Superior temporal gyrus (tissue), 1 donor: ENCODE data around the gene RNF123.

Source experiments
- DNase-seq: peaks from one replicate; pipeline ENCODE4 v3.0.0-alpha.2; 2016; ENCODE audit errors: extremely low spot score

RNF123 gene

DNA sequence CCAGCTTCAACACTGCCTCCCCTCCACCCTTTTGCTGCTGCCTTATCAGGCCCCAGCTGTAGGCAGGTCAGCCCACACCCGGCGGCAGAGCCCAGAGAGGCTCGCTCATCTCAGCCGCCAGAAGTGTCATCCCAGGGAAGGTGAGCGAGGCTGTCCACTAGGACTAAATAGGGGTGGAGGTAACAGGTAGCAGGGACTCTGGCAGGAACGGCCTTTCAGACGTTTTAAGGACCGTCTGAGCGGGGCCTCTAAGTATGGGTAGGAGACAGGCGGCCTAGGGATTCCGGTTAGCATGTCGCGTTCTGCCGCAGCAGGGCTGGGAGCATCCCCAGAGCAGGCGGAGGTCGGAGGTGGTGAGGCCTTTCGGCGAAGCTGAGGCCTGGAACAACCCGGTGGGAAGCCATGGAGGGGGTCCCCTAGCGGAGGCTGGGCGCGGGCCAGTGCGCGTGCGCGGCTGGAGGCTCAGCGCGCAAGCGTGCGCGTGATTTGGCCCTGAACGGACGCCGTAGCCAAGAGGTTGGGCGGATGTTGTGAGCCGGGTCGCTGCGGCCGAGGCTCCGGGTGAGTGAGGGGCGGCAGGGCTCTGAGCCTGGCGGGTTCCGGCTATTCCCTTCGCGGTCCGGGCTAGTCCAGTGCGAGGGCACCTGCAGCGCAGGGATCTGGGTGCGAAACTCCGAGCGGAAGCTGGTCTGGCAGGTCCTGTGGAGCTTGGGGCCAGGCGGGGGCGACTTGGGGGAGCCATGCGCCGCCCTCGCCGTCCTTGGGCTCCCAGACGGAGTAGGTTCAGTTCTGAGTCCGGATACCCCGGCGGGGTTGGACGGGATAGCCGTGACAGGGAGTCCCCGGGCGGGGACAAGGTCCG, at the start of gene RNF123, which contains the start of gene MST1:
TSS of gene RNF123 (plus strand) at position 512 of the 862 bp plus-strand sequence. CDS start 1,609 bp downstream, outside the sequence.
TSS of gene MST1 (minus strand) at position 429 of the 862 bp plus-strand sequence. CDS start 783 bp downstream, outside the sequence.
- DNase-seq: peak; percentile 92

DNA sequence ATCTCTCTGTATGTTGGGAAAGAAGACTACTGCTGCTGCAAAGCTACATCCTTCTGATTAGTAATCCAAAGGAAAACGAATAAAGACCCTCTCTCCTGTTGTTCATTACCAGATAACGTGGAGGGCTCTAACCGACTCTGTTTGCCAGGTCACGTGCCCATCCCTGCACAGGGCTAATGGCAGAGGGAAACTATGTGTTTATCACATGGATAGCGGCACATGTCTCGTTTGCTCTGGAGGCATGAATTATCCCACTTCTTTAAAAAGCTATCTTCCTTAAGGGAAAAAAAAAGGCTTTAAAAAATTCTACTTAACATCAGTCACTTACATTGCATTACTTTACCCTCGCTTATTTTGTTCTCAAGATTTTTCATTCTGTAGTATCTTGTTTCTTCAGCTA, 48.1 kb upstream of the RNF123 start:
- no peak for DNase-seq

DNA sequence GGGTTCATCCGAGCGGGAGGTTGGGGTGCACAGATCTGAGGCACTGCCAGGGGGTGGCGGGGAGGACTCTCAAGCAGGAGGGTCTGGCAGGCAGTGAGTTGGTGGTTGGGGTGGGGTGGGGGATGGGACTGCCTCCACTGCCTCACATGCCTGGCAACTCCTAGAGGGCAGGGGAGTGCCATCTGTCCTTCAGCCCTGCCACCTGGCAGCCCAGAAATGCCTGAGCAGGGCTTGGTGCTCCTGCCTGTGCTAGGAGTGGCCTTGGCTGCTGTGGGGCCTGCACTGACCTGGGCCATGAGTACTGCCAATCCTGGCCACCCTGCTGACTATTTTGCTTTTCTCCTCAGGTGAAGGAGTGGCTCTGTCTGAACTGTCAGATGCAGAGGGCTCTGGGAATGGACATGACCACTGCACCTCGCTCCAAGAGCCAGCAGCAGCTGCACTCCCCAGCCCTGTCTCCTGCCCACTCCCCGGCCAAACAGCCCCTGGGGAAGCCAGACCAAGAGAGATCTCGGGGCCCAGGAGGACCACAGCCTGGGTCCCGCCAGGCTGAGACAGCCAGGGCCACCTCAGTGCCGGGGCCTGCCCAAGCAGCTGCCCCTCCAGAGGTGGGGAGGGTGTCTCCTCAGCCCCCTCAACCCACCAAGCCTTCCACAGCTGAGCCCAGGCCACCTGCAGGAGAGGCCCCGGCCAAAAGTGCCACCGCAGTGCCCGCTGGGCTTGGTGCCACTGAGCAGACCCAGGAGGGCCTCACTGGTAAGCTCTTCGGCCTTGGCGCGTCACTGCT, 47.2 kb upstream of the RNF123 start:
- no peak for DNase-seq

DNA sequence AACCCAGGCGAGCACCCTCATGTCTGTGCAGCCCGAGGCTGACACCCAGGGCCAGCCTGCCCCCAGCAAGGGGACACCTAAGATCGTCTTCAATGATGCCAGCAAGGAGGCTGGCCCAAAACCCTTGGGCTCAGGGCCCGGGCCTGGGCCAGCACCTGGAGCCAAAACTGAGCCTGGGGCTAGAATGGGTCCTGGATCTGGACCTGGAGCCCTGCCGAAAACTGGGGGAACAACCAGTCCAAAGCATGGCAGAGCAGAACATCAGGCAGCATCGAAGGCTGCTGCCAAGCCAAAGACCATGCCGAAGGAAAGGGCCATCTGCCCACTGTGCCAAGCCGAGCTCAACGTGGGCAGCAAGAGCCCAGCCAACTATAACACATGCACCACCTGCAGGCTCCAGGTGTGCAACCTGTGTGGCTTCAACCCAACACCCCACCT, 46.6 kb upstream of the RNF123 start:
- DNase-seq: no peak

DNA sequence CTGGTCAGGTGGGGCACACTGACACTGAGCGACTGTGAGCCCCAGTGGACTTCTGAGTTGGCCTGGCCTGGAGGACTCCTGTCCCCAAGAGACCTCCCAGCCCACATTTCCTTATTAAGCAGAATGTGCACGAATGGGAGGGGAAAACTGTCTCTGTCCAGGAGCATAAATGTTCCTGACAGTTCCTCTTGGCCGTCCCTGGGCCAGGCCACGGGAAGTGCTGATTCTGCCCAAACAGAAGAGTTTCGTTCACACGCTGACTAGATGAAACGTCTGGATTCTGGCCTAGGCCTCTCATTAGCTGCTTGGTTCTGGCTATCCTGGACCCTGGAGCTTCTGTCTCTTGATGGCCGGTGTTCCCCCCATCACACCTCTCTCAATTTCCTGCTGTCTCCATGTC, 44.7 kb upstream of the RNF123 start:
- DNase-seq: no peak

DNA sequence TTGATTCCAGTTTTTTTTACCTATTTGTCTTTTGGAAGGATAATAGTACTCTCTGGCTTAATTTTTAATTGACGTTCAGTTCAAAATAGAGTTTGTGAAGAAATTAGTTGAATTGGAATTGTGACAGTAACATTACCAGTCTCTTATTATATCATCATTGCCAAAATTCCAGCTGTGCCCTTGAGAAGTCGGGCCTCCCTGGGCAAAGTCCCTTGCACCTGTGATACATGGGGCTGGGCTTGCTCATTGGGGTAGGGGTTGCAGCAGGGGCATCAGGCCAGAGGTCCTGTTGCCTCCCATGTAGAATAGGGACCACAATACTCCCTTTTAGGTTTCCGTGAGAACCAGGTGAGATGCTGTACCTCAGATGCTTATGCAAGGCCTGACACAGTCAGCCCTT, 43.1 kb upstream of the RNF123 start:
- no peak for DNase-seq

DNA sequence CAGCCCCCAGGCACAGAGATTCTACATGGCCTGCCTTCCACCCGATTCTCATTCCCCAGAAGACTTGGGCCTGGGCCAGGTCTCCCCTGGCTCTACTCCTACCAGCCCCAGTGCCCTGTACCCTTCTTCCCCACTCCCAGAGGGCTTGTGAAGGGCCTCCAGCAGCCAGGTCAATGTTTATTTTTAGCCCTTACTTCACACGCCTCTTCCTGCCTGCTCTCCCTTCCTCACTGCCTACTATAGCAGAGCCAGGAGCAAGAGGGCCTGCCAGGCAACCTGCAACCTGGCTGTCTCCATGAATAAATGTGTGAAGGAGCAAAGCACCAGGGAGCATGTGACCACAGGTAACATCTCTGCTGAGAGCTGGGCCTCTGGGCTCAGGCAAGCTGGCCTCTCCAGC, 41.6 kb upstream of the RNF123 start:
- no peak for DNase-seq

DNA sequence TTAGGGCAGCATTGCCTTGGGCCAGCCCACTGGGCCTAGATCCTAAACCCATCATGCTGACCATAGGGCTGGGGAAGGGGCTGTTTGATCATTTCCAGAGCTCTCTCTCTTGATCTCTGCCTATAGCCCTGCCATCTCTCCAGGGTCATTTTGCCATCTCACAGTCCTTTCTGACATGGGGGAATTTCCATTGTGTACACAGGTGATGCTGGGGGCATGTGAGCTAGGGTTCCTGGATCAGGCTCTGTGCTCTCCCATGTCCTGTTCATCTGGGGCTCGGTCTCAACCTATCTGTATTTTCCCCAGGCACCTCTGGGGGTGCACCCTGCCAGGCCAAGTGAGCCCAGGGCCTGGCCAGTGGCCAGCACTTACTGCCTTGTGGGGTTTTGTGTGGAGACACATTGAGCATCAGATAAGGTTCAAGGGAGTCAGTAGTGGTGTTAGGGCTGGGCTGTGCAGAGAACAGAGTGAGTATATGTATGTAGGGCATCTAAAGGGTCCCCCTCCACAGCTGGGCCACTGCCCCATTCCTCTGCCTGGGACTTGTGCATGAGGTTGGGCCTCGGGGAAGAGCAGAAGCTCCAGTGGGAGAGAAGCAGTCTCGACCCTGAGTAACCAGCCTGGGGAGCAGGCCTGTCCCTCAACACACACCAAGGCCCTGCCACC, 40.9 kb upstream of the RNF123 start:
- DNase-seq: no peak

DNA sequence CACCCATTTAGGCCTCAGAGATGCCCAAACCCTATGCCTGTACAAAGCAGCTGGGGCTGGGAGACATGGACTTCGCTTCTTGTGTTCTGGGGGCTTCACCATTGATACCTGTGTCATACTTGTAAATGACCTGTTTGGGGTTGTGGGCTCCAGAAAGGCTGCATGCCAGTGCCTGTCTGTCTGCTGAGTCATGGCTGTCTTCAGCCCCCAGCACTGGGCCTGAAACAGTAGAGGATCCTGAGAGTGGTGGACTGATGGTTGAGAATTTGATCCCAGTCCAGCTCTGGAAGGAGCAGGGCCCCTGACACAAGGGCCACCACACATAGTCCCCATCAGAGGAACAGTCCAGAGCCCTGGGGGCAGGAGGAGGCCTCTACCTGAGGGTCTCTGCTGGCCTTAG, 39.8 kb upstream of the RNF123 start:
- DNase-seq: no peak

DNA sequence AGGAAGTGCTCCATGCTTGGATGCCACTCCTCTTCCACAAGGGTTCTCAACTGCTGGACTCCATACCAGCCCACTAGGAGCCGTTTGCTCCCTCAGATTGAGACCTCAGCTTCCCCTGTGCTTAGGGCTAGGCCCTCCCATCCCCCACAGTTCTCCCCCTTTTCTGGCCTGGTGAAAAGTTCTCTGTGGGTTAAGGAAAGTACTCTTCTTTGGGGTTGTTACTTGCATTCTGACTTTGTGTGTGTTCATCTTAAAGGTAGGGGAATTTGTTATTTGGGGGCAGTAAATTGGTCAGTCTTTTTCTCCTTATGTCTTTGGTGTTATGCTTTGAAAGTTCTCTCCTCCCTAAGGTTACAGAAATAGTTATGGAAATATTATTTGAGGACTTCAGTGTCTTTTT, 39.2 kb upstream of the RNF123 start:
- DNase-seq: no peak

DNA sequence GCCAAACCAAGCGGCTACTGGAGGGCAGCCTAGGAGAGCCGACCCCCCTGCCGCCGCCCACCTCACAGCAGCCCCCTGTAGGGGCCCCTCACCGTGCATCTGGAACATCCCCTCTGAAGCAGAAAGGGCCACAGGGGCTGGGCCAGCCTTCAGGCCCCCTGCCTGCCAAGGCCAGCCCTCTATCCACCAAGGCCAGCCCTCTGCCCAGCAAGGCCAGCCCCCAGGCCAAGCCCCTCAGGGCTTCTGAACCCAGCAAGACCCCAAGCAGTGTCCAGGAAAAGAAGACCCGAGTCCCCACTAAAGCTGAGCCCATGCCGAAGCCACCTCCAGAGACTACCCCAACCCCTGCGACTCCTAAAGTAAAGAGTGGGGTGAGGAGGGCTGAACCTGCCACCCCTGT, 38.7 kb upstream of the RNF123 start:
- DNase-seq: no peak

DNA sequence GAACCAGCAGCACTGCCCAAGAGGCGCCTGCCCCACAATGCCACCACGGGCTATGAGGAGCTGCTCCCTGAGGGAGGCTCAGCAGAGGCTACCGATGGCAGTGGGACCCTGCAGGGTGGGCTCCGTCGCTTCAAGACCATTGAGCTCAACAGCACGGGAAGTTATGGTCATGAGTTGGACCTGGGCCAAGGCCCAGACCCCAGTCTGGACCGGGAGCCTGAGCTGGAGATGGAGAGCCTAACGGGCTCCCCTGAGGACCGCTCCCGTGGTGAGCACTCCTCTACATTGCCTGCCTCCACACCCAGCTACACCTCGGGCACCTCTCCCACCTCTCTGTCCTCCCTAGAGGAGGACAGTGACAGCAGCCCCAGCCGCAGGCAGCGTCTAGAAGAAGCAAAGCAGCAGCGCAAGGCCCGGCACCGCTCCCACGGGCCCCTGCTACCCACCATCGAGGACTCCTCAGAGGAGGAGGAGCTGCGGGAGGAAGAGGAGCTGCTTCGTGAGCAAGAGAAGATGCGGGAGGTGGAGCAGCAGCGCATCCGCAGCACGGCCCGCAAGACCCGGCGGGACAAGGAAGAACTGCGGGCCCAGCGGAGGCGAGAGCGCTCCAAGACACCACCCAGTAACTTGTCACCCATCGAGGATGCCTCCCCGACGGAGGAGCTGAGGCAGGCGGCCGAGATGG, 37.0 kb upstream of the RNF123 start:
- no peak for DNase-seq

DNA sequence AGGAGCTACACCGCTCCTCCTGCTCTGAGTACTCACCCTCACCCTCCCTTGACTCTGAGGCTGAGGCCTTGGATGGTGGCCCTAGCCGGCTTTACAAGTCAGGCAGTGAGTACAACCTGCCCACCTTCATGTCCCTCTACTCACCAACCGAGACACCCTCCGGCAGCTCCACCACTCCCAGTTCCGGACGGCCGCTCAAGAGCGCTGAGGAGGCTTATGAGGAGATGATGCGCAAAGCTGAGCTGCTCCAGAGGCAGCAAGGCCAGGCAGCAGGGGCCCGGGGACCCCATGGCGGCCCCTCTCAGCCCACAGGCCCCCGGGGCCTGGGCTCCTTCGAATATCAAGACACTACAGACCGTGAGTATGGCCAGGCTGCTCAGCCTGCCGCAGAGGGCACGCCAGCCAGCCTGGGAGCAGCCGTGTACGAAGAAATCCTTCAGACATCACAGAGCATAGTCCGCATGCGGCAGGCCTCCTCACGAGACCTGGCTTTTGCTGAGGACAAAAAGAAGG, 36.4 kb upstream of the RNF123 start:
- no peak for DNase-seq

DNA sequence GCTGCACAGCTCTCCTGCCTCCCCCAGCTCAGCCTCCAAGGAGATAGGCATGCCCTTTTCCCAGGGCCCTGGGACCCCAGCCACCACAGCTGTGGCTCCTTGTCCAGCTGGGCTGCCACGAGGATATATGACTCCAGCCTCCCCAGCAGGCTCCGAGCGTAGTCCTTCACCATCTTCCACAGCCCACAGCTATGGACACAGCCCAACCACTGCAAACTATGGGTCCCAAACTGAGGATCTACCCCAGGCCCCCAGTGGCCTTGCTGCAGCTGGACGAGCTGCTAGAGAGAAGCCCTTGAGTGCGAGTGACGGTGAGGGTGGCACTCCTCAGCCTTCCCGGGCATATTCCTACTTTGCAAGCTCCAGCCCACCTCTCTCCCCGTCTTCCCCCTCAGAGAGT, 35.7 kb upstream of the RNF123 start:
- no peak for DNase-seq

DNA sequence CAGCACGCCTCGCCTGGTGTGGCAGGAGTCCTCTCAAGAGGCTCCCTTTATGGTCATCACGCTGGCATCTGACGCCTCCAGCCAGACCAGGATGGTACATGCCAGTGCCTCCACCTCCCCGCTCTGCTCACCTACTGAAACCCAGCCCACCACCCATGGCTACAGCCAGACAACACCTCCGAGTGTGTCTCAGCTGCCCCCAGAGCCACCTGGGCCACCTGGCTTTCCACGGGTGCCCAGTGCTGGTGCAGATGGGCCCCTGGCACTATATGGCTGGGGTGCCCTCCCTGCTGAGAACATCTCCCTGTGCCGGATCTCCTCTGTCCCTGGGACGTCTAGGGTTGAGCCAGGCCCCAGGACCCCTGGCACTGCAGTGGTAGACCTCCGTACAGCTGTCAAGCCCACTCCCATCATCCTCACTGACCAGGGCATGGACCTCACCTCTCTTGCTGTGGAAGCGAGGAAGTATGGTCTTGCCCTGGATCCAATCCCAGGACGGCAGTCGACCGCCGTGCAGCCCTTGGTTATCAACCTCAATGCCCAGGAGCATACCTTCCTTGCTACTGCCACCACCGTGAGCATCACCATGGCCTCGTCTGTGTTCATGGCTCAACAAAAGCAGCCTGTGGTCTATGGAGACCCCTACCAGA, 35.1 kb upstream of the RNF123 start:
- DNase-seq: no peak

DNA sequence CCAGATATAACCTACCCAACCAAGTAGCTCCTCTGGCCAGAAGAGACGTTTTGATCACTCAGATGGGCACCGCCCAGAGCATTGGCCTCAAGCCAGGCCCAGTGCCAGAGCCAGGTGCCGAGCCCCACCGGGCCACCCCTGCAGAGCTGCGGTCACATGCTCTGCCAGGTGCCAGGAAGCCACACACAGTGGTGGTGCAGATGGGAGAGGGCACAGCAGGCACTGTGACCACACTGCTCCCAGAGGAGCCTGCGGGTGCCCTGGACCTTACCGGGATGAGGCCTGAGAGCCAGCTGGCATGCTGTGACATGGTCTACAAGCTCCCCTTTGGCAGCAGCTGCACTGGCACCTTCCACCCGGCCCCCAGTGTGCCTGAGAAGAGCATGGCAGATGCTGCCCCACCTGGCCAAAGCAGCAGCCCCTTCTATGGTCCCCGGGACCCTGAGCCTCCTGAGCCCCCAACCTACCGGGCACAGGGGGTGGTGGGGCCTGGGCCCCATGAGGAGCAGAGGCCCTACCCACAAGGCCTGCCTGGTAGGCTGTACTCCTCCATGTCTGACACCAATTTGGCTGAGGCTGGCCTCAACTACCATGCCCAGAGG, 34.3 kb upstream of the RNF123 start:
- DNase-seq: no peak

DNA sequence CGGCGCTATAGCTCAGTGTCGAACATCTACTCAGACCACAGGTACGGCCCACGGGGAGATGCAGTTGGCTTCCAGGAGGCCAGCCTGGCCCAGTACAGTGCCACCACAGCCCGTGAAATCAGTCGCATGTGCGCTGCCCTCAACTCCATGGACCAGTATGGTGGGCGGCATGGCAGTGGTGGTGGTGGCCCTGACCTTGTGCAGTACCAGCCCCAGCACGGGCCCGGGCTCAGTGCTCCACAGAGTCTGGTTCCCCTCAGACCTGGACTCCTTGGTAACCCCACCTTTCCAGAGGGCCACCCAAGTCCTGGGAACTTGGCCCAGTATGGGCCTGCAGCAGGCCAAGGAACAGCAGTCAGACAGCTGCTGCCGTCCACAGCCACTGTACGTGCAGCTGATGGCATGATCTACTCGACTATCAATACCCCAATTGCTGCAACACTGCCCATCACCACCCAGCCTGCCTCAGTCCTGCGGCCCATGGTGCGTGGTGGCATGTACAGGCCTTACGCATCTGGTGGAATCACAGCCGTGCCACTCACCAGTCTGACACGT, 33.5 kb upstream of the RNF123 start:
- DNase-seq: no peak

DNA sequence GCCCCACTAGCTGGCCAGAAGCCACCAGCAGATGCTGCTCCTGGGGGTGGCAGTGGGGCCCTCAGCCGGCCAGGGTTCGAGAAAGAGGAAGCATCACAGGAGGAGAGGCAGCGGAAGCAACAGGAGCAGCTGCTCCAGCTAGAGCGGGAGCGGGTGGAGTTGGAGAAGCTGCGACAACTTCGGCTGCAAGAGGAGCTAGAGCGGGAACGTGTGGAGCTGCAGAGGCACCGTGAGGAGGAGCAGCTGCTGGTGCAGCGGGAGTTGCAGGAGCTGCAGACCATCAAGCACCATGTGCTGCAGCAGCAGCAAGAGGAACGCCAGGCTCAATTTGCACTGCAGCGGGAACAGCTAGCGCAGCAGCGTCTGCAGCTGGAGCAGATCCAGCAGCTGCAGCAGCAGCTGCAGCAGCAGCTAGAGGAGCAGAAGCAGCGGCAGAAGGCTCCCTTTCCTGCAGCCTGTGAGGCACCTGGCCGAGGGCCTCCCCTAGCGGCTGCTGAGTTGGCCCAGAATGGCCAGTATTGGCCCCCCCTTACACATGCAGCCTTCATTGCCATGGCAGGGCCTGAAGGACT, 32.7 kb upstream of the RNF123 start:
- DNase-seq: no peak

DNA sequence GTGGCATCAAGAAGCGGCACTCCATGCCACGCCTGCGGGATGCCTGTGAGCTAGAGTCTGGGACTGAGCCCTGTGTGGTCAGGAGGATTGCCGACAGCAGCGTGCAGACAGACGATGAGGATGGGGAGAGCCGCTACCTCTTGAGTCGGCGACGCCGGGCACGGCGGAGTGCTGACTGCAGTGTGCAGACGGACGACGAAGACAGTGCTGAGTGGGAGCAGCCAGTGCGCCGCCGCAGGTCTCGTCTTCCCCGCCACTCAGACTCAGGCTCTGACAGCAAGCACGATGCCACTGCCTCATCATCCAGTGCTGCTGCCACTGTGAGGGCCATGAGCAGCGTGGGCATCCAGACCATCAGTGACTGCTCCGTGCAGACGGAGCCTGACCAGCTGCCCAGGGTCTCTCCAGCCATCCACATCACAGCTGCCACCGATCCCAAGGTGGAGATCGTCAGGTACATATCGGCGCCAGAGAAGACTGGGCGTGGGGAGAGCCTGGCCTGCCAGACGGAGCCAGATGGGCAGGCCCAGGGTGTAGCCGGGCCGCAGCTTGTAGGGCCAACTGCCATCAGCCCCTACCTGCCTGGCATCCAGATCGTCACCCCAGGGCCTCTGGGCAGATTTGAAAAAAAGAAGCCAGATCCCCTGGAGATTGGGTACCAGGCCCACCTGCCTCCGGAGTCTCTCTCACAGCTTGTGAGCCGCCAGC, 32.0 kb upstream of the RNF123 start:
- DNase-seq: no peak
